Uterus (tissue), 2 donors: ENCODE results near the gene ALKBH1.

Experiments
- POLR2A ChIP-seq, 2 donors: fragments of 450-650 bp; IDR thresholded peaks; one replicate each; pipeline ENCODE4 v1.6.1; 2016; ENCODE audit warnings: antibody characterized with exemption in 2 of 2, mild to moderate bottlenecking in 1 of 2, moderate library complexity in 1 of 2
- TF ChIP-seq, protein P1 (sequence below), 4 experiments: fragments of 200-600 bp in 2 of 4; fragments of 450-650 bp in 2 of 4; sonication (generic) in 2 of 4; IDR thresholded peaks; one replicate each; pipeline ENCODE4 v1.5.1; 2016 to 2019; ENCODE audit warnings: antibody characterized with exemption in 4 of 4, mild to moderate bottlenecking in 2 of 4, moderate library complexity in 1 of 4

DNA sequence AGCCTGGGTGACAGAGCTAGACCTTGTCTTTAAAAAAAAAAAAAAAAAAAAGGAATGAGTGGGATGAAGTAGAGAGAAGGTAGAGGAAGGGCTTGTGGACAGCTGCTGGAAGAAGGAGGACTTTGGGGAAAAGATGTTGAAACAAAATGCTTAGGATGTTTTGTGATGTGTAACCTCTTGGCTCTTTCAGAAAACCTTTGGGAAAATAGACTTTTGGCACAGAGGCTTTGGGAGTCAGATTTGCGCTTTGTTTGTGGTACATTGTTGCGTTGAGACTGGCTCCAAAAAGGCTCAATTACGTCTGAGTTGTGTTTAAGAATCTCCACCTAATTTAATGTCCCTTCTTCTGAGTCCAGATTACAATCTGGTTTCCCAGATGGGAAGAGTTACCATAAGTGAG is 58.5 kb downstream of the ALKBH1 start:
- TF ChIP-seq, protein P1, sequence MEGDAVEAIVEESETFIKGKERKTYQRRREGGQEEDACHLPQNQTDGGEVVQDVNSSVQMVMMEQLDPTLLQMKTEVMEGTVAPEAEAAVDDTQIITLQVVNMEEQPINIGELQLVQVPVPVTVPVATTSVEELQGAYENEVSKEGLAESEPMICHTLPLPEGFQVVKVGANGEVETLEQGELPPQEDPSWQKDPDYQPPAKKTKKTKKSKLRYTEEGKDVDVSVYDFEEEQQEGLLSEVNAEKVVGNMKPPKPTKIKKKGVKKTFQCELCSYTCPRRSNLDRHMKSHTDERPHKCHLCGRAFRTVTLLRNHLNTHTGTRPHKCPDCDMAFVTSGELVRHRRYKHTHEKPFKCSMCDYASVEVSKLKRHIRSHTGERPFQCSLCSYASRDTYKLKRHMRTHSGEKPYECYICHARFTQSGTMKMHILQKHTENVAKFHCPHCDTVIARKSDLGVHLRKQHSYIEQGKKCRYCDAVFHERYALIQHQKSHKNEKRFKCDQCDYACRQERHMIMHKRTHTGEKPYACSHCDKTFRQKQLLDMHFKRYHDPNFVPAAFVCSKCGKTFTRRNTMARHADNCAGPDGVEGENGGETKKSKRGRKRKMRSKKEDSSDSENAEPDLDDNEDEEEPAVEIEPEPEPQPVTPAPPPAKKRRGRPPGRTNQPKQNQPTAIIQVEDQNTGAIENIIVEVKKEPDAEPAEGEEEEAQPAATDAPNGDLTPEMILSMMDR (IDR thresholded peaks at IDR 0.05) = no peak
- TF ChIP-seq POLR2A (IDR thresholded peaks at IDR 0.05) = no peak
